Colonic mucosa (tissue), 4 donors: ENCODE results near the gene ARHGEF12. TPM values are rescaled to one million over a fixed set of nuclear protein-coding genes. Genes with fewer than 3 reads are reported as not detected.

Experiments used
- DNase-seq: peaks from one replicate; pipeline ENCODE4 v3.0.0-alpha.2; 2020
- H3K27ac ChIP-seq: fragments of 200-600 bp; one replicate; pipeline ENCODE4 v1.8.0; 2021
- H3K27me3 ChIP-seq: fragments of 200-600 bp; one replicate; pipeline ENCODE4 v1.8.0; 2021
- H3K36me3 ChIP-seq: fragments of 200-600 bp; one replicate; pipeline ENCODE4 v1.8.0; 2021
- H3K4me1 ChIP-seq: fragments of 200-600 bp; one replicate; pipeline ENCODE4 v1.8.0; 2021; ENCODE audit warnings: mild to moderate bottlenecking
- H3K4me3 ChIP-seq: fragments of 200-600 bp; one replicate; pipeline ENCODE4 v1.8.0; 2021
- H3K9ac ChIP-seq, 2 donors: one replicate each; pipeline ENCODE4 v1.7.0; 2013; ENCODE audit warnings: control low read depth in 2 of 2, low read depth in 2 of 2, low read length in 2 of 2
- H3K9me3 ChIP-seq: fragments of 200-600 bp; one replicate; pipeline ENCODE4 v1.8.0; 2021
- intact Hi-C: fragments of 100-400 bp; cut with DNase I; formaldehyde crosslinking; loops from one replicate; pipeline ENCODE4 v1.14.1; 2022
- total RNA-seq, 2 donors: library from RNA; stranded (reverse); fragmentation: NEBNext Ultra II Directional in 1 of 2; extraction: Animal tissue kit (Norgen Biotek cat#: 25700) in 1 of 2; gene quantifications; one replicate each; pipeline ENCODE4 v1.2.1, GENCODE V29; 2021
- TF ChIP-seq, protein P1 (sequence below): fragments of 200-600 bp; IDR thresholded peaks from one replicate; pipeline ENCODE4 v1.8.0; 2022; ENCODE audit warnings: antibody characterized with exemption, mild to moderate bottlenecking
- donor health status: healthy.
- donor health status: DM: no; HTN: no; CAD: no.
- donor health status: DM: no; HTN: no; CAD: no.

ARHGEF12 gene
- total RNA-seq, 2 donors from 2014 or later, result 66.7 to 103 TPM

DNA sequence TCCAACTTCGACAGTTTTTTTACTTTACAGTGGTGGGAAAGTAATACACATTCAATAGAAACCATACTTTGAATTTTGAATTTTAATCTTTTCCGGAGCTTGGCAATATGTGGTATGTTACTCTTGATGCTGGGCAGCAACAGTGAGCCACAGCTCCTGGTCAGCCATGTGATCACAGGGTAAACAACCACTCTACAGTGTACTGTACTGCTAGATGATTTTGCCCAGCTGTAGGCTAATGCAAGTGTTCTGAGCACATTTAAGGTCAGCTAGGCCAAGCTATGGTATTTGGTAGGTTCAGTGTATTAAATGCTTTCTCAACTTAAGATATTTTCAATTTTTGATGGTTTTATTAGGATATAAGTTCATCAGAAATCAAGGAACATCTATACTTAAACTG lies 126.6 kb downstream of the ARHGEF12 start:
- intact Hi-C loops, result no loop called here
- Histone ChIP-seq H3K9me3 (no peaks in the 10 kb centered on the region), H3K36me3 (peaks cover 9% of the 10 kb centered on the region), H3K27ac (no peak overlapping the region), H3K9ac (no peak overlapping the region), H3K4me1 (no peaks in the 10 kb centered on the region), H3K27me3 (no peaks in the 10 kb centered on the region), H3K4me3 (no peak overlapping the region)
- TF ChIP-seq, protein P1, sequence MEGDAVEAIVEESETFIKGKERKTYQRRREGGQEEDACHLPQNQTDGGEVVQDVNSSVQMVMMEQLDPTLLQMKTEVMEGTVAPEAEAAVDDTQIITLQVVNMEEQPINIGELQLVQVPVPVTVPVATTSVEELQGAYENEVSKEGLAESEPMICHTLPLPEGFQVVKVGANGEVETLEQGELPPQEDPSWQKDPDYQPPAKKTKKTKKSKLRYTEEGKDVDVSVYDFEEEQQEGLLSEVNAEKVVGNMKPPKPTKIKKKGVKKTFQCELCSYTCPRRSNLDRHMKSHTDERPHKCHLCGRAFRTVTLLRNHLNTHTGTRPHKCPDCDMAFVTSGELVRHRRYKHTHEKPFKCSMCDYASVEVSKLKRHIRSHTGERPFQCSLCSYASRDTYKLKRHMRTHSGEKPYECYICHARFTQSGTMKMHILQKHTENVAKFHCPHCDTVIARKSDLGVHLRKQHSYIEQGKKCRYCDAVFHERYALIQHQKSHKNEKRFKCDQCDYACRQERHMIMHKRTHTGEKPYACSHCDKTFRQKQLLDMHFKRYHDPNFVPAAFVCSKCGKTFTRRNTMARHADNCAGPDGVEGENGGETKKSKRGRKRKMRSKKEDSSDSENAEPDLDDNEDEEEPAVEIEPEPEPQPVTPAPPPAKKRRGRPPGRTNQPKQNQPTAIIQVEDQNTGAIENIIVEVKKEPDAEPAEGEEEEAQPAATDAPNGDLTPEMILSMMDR, result no peak
- DNase-seq, result no peak

DNA sequence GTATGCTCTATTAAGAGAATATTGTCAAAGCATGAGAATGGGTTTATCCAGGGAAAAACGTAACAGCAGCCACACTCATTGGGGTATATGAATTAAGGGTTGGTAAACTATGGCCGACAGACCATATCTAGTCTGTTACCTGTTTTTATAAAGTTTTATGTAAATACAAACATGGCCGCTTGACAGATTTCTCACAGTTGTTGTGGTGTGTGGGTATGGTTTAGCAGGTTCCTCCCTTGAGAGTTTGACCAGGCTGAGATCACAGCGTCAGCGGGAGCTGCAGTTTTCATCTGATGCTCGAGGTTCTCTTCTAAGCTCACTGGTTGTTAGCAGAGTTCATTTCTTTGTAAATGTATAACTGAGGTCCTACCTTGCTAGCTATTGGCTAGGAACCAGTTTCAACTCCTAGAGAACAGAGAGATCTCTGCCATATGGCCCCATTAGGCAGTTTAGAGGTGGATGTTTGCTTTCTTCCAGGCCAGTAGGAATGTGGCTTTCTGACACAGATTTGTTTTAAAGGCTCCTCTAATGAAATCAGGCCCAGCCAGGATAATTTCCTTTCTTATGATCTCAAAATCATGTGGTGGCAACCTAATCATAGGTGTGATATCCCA lies 129.8 kb downstream of the ARHGEF12 start:
- TF ChIP-seq, protein P1, result no peak
- Histone ChIP-seq H3K4me1 (no peaks in the 10 kb centered on the region), H3K27me3 (no peaks in the 10 kb centered on the region), H3K27ac (no peak overlapping the region), H3K9me3 (no peaks in the 10 kb centered on the region), H3K36me3 (peaks cover 5% of the 10 kb centered on the region), H3K4me3 (no peak overlapping the region), H3K9ac (no peak overlapping the region)
- DNase-seq, result no peak
- intact Hi-C loops, result no loop called here

DNA sequence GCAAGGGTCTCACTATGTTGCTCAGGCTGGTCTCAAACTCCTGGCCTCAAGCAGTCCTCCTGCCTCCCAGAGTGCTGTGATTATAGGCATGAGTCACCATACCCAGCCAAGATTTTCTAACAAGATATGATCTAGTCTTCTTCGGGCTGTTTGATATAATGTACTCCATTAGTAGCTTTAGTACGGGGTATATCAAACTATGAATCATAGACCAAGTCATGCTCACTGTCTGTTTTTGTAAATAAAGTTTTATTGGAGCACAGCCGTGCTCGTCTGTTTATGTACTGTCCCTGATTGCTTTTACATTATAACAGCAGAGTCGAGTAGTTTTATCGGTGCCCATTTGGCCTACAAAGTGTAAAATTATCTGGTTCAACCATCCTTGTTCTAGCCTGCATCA lies 131.4 kb downstream of the ARHGEF12 start:
- intact Hi-C loops, result no loop called here
- no peak overlapping the region for H3K27ac ChIP-seq
- no peaks in the 10 kb centered on the region for H3K27me3 ChIP-seq
- no peak overlapping the region for H3K9ac ChIP-seq
- H3K9me3 ChIP-seq, result no peaks in the 10 kb centered on the region
- no peaks in the 10 kb centered on the region for H3K36me3 ChIP-seq
- no peak for DNase-seq
- no peak overlapping the region for H3K4me3 ChIP-seq
- TF ChIP-seq, protein P1, result no peak
- no peaks in the 10 kb centered on the region for H3K4me1 ChIP-seq

DNA sequence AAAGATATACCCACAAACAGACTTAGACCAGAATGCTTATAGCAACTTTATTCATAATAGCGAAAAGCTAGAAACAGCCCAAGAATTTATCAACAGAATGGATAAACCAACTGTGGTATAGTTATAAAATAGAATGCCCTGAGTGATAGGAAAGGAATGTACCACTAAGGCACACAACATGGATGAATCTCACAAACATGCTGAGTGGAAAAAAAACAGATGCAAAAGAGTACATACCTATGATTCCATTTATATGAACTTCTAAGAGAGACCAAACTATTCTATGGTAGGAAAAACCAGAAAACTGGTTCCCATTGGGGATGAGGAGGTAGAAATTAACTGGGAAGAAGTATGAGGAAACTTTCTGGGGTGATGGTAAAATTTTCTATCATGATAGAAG lies 134.9 kb downstream of the ARHGEF12 start:
- no peak overlapping the region for H3K27ac ChIP-seq
- no peaks in the 10 kb centered on the region for H3K27me3 ChIP-seq
- DNase-seq, result no peak
- TF ChIP-seq, protein P1, result no peak
- no peaks in the 10 kb centered on the region for H3K36me3 ChIP-seq
- no peaks in the 10 kb centered on the region for H3K9me3 ChIP-seq
- intact Hi-C loops, result no loop called here
- H3K4me3 ChIP-seq, result no peak overlapping the region
- no peaks in the 10 kb centered on the region for H3K4me1 ChIP-seq
- H3K9ac ChIP-seq, result no peak overlapping the region

DNA sequence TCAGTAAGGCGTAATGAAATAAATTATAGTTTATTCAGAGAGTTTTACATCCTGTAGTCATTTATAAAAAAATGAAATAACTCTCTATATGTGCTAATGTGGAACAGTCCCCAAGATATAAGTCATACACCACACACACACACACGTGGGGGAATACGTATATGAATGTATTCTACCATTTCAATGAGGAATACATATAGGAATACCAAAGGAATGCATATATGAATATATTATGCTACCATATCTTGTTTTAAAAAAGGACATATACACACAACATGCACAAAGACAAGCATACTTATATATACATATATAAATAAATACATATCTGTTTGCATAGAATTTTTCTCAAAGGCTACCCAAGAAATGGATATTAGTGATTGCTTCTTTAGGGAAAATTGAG lies 135.8 kb downstream of the ARHGEF12 start:
- Histone ChIP-seq H3K27me3 (no peaks in the 10 kb centered on the region), H3K9me3 (no peaks in the 10 kb centered on the region), H3K27ac (no peak overlapping the region), H3K4me3 (no peak overlapping the region), H3K36me3 (no peaks in the 10 kb centered on the region), H3K4me1 (no peaks in the 10 kb centered on the region), H3K9ac (no peak overlapping the region)
- DNase-seq, result no peak
- TF ChIP-seq, protein P1, result no peak
- intact Hi-C loops, result no loop called here
